KMS-11 (cell line): ENCODE results near the gene IGSF22.

ENCODE experiments used
- H2AFZ ChIP-seq: fragments of 200-600 bp; sonication (generic); 2 replicates; pipeline ENCODE4 v1.6.1; 2016; ENCODE audit warnings: antibody characterized with exemption, mixed run types, low read depth
- H3K27ac ChIP-seq: fragments of 200-600 bp; sonication (generic); 2 replicates; pipeline ENCODE4 v1.6.1; 2016; ENCODE audit warnings: mild to moderate bottlenecking, mixed run types
- H3K27me3 ChIP-seq: fragments of 200-600 bp; sonication (generic); 2 replicates; pipeline ENCODE4 v1.6.1; 2017; ENCODE audit warnings: mild to moderate bottlenecking, low read depth, mixed run types, moderate library complexity; ENCODE audit not compliant: insufficient read depth
- H3K36me3 ChIP-seq: fragments of 200-600 bp; sonication (generic); 2 replicates; pipeline ENCODE4 v1.6.1; 2017; ENCODE audit warnings: mild to moderate bottlenecking, mixed run types; ENCODE audit not compliant: insufficient read depth
- H3K4me1 ChIP-seq: fragments of 200-600 bp; sonication (generic); 2 replicates; pipeline ENCODE4 v1.6.1; 2016; ENCODE audit warnings: mild to moderate bottlenecking, low read depth, mixed run types; ENCODE audit not compliant: poor library complexity, severe bottlenecking
- H3K4me2 ChIP-seq: fragments of 200-600 bp; sonication (generic); 2 replicates; pipeline ENCODE4 v1.7.0; 2016; ENCODE audit warnings: mild to moderate bottlenecking, mixed run types
- H3K4me3 ChIP-seq: fragments of 200-600 bp; sonication (generic); IDR thresholded peaks from 2 replicates; pipeline ENCODE4 v1.6.1; 2017; ENCODE audit warnings: low read depth, low read length, mixed read lengths; ENCODE audit not compliant: insufficient read depth
- H3K79me2 ChIP-seq: fragments of 200-600 bp; sonication (generic); 2 replicates; pipeline ENCODE4 v1.6.1; 2016; ENCODE audit warnings: low read depth, mixed run types; ENCODE audit not compliant: insufficient read depth
- H3K9ac ChIP-seq: fragments of 200-600 bp; sonication (generic); 2 replicates; pipeline ENCODE4 v1.6.1; 2016; ENCODE audit warnings: mild to moderate bottlenecking, mixed run types
- H4K20me1 ChIP-seq: fragments of 200-600 bp; sonication (generic); 2 replicates; pipeline ENCODE4 v1.6.1; 2016; ENCODE audit warnings: mild to moderate bottlenecking, mixed run types; ENCODE audit not compliant: insufficient read depth
- CTCF ChIP-seq: fragments of 200-600 bp; sonication (generic); conservative IDR thresholded peaks from 2 replicates; pipeline ENCODE4 v1.6.1; 2017; ENCODE audit warnings: low read depth, mild to moderate bottlenecking, antibody characterized with exemption, low read length, moderate library complexity, mixed read lengths

The IGSF22 gene

DNA sequence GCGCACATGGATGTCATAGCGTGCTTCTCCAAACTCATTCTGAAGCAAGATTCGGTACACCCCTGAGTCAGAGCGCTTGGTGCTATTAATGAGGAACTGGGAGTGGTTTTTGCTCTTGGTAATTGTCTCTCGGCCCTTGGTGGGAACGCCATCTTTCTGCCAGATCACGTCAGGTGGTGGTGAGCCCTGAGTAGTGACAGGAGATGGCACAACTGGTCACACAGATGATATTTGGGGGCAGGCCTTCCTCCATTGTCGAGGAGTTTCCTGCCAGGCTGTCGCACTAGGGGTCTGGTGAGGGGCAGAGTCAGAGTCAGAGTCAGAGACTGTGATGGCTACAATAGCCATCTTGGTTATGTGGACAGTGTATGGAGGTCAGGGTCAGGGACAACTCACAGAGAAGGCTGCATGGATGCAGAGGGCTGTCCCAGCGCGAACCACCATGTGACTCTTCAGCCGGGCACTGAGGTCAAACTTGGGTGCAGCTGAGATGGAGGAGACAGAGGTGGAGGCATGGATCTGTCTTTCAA, 18.1 kb downstream of the IGSF22 start:
- H4K20me1 ChIP-seq = no peaks in the 10 kb centered on the region
- no peak for TF ChIP-seq CTCF
- no peaks in the 10 kb centered on the region for H3K36me3 ChIP-seq
- no peak overlapping the region for H3K27ac ChIP-seq
- no peaks in the 10 kb centered on the region for H3K4me1 ChIP-seq
- no peak overlapping the region for H3K4me2 ChIP-seq
- no peak overlapping the region for H3K4me3 ChIP-seq
- H3K27me3 ChIP-seq = no peaks in the 10 kb centered on the region; the same call in 1 of the 2 replicates
- H3K79me2 ChIP-seq = no peaks in the 10 kb centered on the region
- no peak overlapping the region for H2AFZ ChIP-seq
- H3K9ac ChIP-seq = no peak overlapping the region

DNA sequence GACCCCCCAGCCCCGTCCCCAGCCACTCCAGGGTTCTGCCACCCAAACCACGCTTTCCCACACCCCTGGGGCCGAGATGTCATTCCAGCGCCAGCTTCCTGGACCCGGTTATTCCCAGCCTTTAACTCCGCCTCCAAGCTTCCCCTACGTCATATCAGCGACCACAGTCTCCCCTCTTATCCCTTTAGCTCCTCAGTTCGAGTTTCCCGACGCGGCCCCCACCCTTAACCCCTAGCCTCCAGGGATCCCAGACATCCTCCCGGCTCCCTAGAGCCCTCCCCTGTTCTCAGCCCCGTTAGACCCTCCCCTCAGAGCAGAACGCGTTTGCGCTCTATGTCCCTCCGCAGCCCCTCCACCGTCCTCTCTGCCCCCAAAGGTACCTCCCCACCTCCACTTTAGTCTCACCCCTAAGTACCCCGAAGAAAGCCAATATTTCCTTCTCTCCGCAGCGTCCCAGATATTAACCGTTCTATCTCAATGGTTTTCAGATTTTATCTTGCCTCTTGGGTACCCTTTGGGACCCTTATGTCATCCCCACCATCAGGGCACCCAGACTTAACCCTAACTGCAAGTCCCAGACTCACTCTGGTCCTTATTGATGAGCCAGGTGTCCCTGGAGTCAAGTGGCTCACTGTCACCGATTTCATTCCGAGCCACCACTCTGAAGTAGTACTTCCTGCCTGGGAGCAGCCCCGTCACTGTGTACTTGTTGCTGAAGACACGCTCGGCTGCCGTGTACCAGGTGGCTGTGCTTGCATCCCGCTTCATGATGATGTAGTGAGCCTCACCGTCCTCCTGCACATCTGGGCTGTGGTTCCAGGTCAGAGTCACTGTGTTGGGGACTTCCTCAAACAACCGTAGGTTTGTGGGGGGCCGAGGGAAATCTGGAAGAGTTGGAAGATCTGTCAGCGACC, 19.4 kb downstream of the IGSF22 start:
- H3K36me3 ChIP-seq = no peaks in the 10 kb centered on the region
- H2AFZ ChIP-seq = no peak overlapping the region
- no peak for TF ChIP-seq CTCF
- no peak overlapping the region for H3K4me2 ChIP-seq
- no peaks in the 10 kb centered on the region for H4K20me1 ChIP-seq
- no peaks in the 10 kb centered on the region for H3K4me1 ChIP-seq
- H3K9ac ChIP-seq = no peak overlapping the region
- no peak overlapping the region for H3K27ac ChIP-seq
- no peaks in the 10 kb centered on the region; the same call in 1 of the 2 replicates for H3K27me3 ChIP-seq
- no peaks in the 10 kb centered on the region for H3K79me2 ChIP-seq
- H3K4me3 ChIP-seq = no peak overlapping the region

DNA sequence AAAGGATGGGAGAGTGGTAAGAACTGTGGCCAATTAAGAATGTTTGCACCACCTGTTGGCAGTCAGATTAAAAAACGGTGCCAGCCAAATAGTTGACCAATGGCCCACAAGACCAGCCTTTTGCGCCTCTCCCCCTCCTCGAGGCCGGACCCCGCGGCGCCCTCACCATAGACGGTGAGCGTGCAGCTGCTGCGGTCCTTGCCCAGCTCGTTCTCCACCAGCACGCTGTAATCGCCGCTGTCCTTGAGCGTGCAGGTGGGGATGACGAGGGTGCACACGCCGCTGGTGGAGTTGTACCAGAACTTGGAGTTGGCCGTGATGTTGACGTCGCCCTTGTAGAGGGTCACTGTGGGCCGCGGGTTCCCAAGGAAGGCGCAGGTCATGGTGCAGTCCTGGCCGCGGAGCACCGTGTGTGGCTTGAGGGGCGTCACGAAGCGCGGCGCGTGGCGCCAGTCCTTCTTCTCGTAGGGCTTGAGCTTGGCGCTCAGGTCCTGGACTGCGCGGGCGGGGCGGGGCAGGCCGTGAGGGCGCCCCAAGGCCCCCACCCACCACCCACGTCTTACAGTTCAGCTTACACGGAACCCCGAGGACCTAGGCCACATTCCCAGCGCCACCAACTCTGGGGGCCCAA, 20.2 kb downstream of the IGSF22 start:
- no peak for TF ChIP-seq CTCF
- no peaks in the 10 kb centered on the region; the same call in 1 of the 2 replicates for H3K27me3 ChIP-seq
- no peaks in the 10 kb centered on the region for H3K79me2 ChIP-seq
- no peak overlapping the region for H3K27ac ChIP-seq
- H2AFZ ChIP-seq = no peak overlapping the region
- H3K4me1 ChIP-seq = peaks cover under 1% of the 10 kb centered on the region
- no peaks in the 10 kb centered on the region for H3K36me3 ChIP-seq
- H3K9ac ChIP-seq = no peak overlapping the region
- no peaks in the 10 kb centered on the region for H4K20me1 ChIP-seq
- H3K4me3 ChIP-seq = no peak overlapping the region
- no peak overlapping the region for H3K4me2 ChIP-seq

- Histone ChIP-seq H4K20me1 (no peaks in the 10 kb centered on the region), H3K27ac (no peak overlapping the region), H3K36me3 (no peaks in the 10 kb centered on the region)
Observed at GRCh38 chr11:18704698-18705097, 21.3 kb downstream of the IGSF22 start.

More at GRCh38 chr11:18704698-18705097, 21.3 kb downstream of the IGSF22 start:
- no peaks in the 10 kb centered on the region for H3K79me2 ChIP-seq
- no peak overlapping the region for H3K4me3 ChIP-seq
- no peak overlapping the region for H2AFZ ChIP-seq
- H3K27me3 ChIP-seq = no peaks in the 10 kb centered on the region
- no peak overlapping the region for H3K9ac ChIP-seq
- no peak overlapping the region for H3K4me2 ChIP-seq
- TF ChIP-seq CTCF = no peak
- H3K4me1 ChIP-seq = peaks cover 11% of the 10 kb centered on the region
